Neural cell (in vitro differentiated cells): ENCODE measurements around the gene EVX1. TPM values are rescaled to one million over a fixed set of nuclear protein-coding genes. Genes with fewer than 3 reads are reported as not detected.

Experiments used
- H2AFZ ChIP-seq: fragments of 200-600, 300-800 bp; sonication (generic), shearing (Covaris generic); 2 replicates; pipeline ENCODE4 v1.6.0; 2014; ENCODE audit warnings: low read depth, mild to moderate bottlenecking, antibody characterized with exemption, low read length, moderate library complexity
- H3F3A ChIP-seq: fragments of 200-600 bp; shearing (Covaris generic); 2 replicates; pipeline ENCODE4 v1.6.1; 2016; ENCODE audit warnings: mild to moderate bottlenecking, moderate library complexity, mixed read lengths, antibody characterized with exemption, low read length; ENCODE audit not compliant: insufficient read depth, poor library complexity, severe bottlenecking
- H3K27ac ChIP-seq: fragments of 200-600, 300-800 bp; sonication (generic), shearing (Covaris generic); 2 replicates; pipeline ENCODE4 v1.5.1; 2014; ENCODE audit warnings: mild to moderate bottlenecking, low read length, moderate library complexity
- H3K27me3 ChIP-seq: fragments of 300-800, 200-600 bp; sonication (generic), shearing (Covaris generic); 2 replicates; pipeline ENCODE4 v1.6.0; 2014; ENCODE audit warnings: mild to moderate bottlenecking, low read depth, low read length, moderate library complexity; ENCODE audit not compliant: insufficient read depth
- H3K36me3 ChIP-seq: fragments of 300-800, 200-600 bp; sonication (generic), shearing (Covaris generic); 2 replicates; pipeline ENCODE4 v1.5.1; 2014; ENCODE audit warnings: mild to moderate bottlenecking, antibody characterized with exemption, low read length, moderate library complexity; ENCODE audit not compliant: insufficient read depth
- H3K4me2 ChIP-seq: fragments of 300-800, 200-600 bp; sonication (generic), shearing (Covaris generic); 2 replicates; pipeline ENCODE4 v1.6.0; 2014; ENCODE audit warnings: mild to moderate bottlenecking, low read length
- H3K4me3 ChIP-seq: fragments of 300-800, 200-600 bp; sonication (generic), shearing (Covaris generic); 2 replicates; pipeline ENCODE4 v1.5.1; 2014; ENCODE audit warnings: mild to moderate bottlenecking, low read length, moderate library complexity
- H3K79me2 ChIP-seq: fragments of 200-600 bp; shearing (Covaris generic); replicated peaks from 2 replicates; pipeline ENCODE4 v1.6.0; 2014; ENCODE audit warnings: mild to moderate bottlenecking, low read length, moderate library complexity; ENCODE audit not compliant: insufficient read depth
- H3K9ac ChIP-seq: fragments of 300-800, 200-600 bp; sonication (generic), shearing (Covaris generic); 2 replicates; pipeline ENCODE4 v1.6.1; 2016; ENCODE audit warnings: mild to moderate bottlenecking, low read length, mixed read lengths
- H3K9me2 ChIP-seq: fragments of 200-600 bp; shearing (Covaris generic); 2 replicates; pipeline ENCODE4 v1.6.1; 2016; ENCODE audit warnings: mild to moderate bottlenecking, low read length, mixed read lengths; ENCODE audit not compliant: insufficient read depth
- H3K9me3 ChIP-seq: fragments of 200-600, 300-800 bp; sonication (generic), shearing (Covaris generic); 2 replicates; pipeline ENCODE4 v1.6.1; 2016; ENCODE audit warnings: mild to moderate bottlenecking, mixed run types, low read length, moderate library complexity, mixed read lengths
- H4K20me1 ChIP-seq: fragments of 200-600 bp; shearing (Covaris generic); 2 replicates; pipeline ENCODE4 v1.6.1; 2016; ENCODE audit warnings: mild to moderate bottlenecking, mixed run types; ENCODE audit not compliant: insufficient read depth
- CTCF ChIP-seq: fragments of 450-650 bp; IDR thresholded peaks from 2 replicates; pipeline ENCODE4 v1.5.1; 2014; ENCODE audit warnings: antibody characterized with exemption, mild to moderate bottlenecking, moderate library complexity; ENCODE audit not compliant: poor library complexity, severe bottlenecking
- EP300 ChIP-seq: fragments of 450-650 bp; conservative IDR thresholded peaks from 2 replicates; pipeline ENCODE4 v1.6.1; 2014; ENCODE audit warnings: antibody characterized with exemption, mild to moderate bottlenecking, moderate library complexity; ENCODE audit not compliant: poor library complexity, severe bottlenecking
- EZH2 ChIP-seq: fragments of 200-600, 300-800 bp; shearing (Covaris generic), sonication (generic); IDR thresholded peaks from 2 replicates; pipeline ENCODE4 v1.6.1; 2014; ENCODE audit warnings: antibody characterized with exemption, low read length, borderline replicate concordance, mild to moderate bottlenecking; ENCODE audit not compliant: insufficient read depth, poor library complexity, severe bottlenecking
- MXI1 ChIP-seq: fragments of 450-650 bp; conservative IDR thresholded peaks from 2 replicates; pipeline ENCODE4 v1.6.1; 2014; ENCODE audit warnings: antibody characterized with exemption, mild to moderate bottlenecking; ENCODE audit not compliant: poor library complexity, severe bottlenecking
- POLR2AphosphoS5 ChIP-seq: IDR thresholded peaks from 2 replicates; pipeline ENCODE4 v1.6.1; 2012
- RAD21 ChIP-seq: fragments of 450-650 bp; conservative IDR thresholded peaks from 2 replicates; pipeline ENCODE4 v1.6.1; 2014; ENCODE audit warnings: antibody characterized with exemption, mild to moderate bottlenecking, moderate library complexity
- REST ChIP-seq: IDR thresholded peaks from 2 replicates; pipeline ENCODE4 v1.6.1; 2012; ENCODE audit warnings: borderline replicate concordance
- SMC3 ChIP-seq: fragments of 450-650 bp; conservative IDR thresholded peaks from 2 replicates; pipeline ENCODE4 v1.6.1; 2014; ENCODE audit warnings: antibody characterized with exemption, mild to moderate bottlenecking, moderate library complexity; ENCODE audit not compliant: poor library complexity
- TAF1 ChIP-seq: IDR thresholded peaks from 2 replicates; pipeline ENCODE4 v1.6.1; 2012; ENCODE audit warnings: low read depth
- polyA plus RNA-seq: library from polyadenylated mRNA; depleted of rRNA; stranded (reverse); fragments of >200 nt; gene quantifications from 2 replicates; pipeline ENCODE4 v1.2.3, GENCODE V29; 2014

Gene EVX1
- polyA plus RNA-seq, 1 donor from 2014 or later, result not detected

GRCh38 chr7:27219821-27220220 lies 22.8 kb upstream of the EVX1 start:
- Histone ChIP-seq H4K20me1 (no peaks in the 10 kb centered on the region), H3K4me3 (no peak overlapping the region), H3K4me2 (no peak overlapping the region), H3K27me3 (peaks cover 98% of the 10 kb centered on the region), H3K36me3 (no peaks in the 10 kb centered on the region), H2AFZ (no peak overlapping the region), H3K79me2 (no peaks in the 10 kb centered on the region), H3K27ac (no peak overlapping the region), H3F3A (no peaks in the 10 kb centered on the region), H3K9me3 (no peaks in the 10 kb centered on the region), H3K9me2 (no peaks in the 10 kb centered on the region), H3K9ac (no peak overlapping the region)
- no peak for TF ChIP-seq EP300
- TF ChIP-seq CTCF, result no peak

DNA sequence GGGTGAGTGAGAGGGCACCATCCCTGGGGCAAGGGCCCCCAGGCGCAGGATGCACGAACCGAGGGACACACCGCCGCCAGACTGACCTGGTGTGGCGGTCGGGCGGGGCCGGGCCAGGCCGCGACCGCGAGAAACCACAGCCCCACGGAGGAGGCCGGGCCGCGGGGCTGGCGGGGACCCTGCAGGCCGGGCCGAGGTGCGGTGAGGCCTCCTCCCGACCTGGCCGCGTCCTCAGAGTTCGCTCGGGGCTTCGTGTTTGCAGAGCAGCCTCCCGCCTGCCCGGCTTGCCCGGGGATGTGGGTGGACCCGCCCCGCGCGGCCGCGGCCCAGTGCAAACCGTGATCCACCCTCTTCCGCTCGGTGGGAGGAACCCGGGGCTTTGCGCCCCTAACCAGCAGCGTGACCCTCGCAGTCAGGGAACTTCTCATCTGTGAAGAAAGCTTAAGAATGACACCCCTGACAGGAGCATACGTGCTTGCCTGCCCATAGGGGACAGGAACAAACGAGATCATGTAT lies 22.1 kb upstream of the EVX1 start:
- Histone ChIP-seq H3K9ac (no peak overlapping the region), H2AFZ (no peak overlapping the region), H3K9me3 (no peaks in the 10 kb centered on the region), H3K4me3 (no peak overlapping the region), H3K79me2 (no peaks in the 10 kb centered on the region), H3K9me2 (no peaks in the 10 kb centered on the region), H3K4me2 (no peak overlapping the region), H3F3A (no peaks in the 10 kb centered on the region), H3K36me3 (no peaks in the 10 kb centered on the region), H3K27me3 (peaks cover 98% of the 10 kb centered on the region), H4K20me1 (no peaks in the 10 kb centered on the region), H3K27ac (no peak overlapping the region)
- TF ChIP-seq CTCF (no peak), REST (no peak), EZH2 (no peak), SMC3 (no peak), TAF1 (no peak), RAD21 (no peak), POLR2AphosphoS5 (no peak), MXI1 (no peak), EP300 (no peak)
